Measurements from ENCODE around the gene AHCY. TPM values are rescaled to one million over a fixed set of nuclear protein-coding genes. Genes with fewer than 3 reads are reported as not detected.
A peak's percentile ranks its signal among the peaks of the same experiment; 100 is the strongest.
"Not testable (repeated sequence)": the region's sequence is repeated elsewhere in the genome, so short reads cannot be mapped to it uniquely, and the experiment has no call there.

The AHCY gene
- total RNA-seq (100 to 1,000 TPM in 1 of 2 donors, 10 to 100 TPM in 1; 89.1 to 112 TPM), polyA plus RNA-seq (ENCODE audit: insufficient read length in 6 of 6) (100 to 1,000 TPM; 105 to 121 (median 120) TPM)
- long read RNA-seq, donor 1, transcript AHCY-201 (10 exons, 2,143 nt) = major isoform, 29 of 38 reads
- long read RNA-seq, donor 1, partial matches to known transcripts = 9 of 38 reads
- long read RNA-seq, donor 1, other reads (novel, unspliced or antisense) = 0 of 38 reads
- long read RNA-seq, donor 2, transcript AHCY-201 (10 exons, 2,143 nt) = major isoform, 24 of 24 reads
- long read RNA-seq, donor 2, partial matches to known transcripts = 0 of 24 reads
- long read RNA-seq, donor 2, other reads (novel, unspliced or antisense) = 0 of 24 reads
- long read RNA-seq, donor 3, transcript AHCY-201 (10 exons, 2,143 nt) = major isoform, 22 of 22 reads
- long read RNA-seq, donor 3, partial matches to known transcripts = 0 of 22 reads
- long read RNA-seq, donor 3, other reads (novel, unspliced or antisense) = 0 of 22 reads
- long read RNA-seq, donor 4, transcript AHCY-201 (10 exons, 2,143 nt) = major isoform, 80 of 92 reads
- long read RNA-seq, donor 4, partial matches to known transcripts = 4 of 92 reads
- long read RNA-seq, donor 4, other reads (novel, unspliced or antisense) = 8 of 92 reads
- long read RNA-seq, donor 5, transcript AHCY-201 (10 exons, 2,143 nt) = major isoform, 17 of 17 reads
- long read RNA-seq, donor 5, partial matches to known transcripts = 0 of 17 reads
- long read RNA-seq, donor 5, other reads (novel, unspliced or antisense) = 0 of 17 reads
- long read RNA-seq, donor 6, transcript AHCY-201 (10 exons, 2,143 nt) = major isoform, 30 of 30 reads
- long read RNA-seq, donor 6, partial matches to known transcripts = 0 of 30 reads
- long read RNA-seq, donor 6, other reads (novel, unspliced or antisense) = 0 of 30 reads
- long read RNA-seq, donor 7, transcript AHCY-201 (10 exons, 2,143 nt) = major isoform, 8 of 8 reads
- long read RNA-seq, donor 7, partial matches to known transcripts = 0 of 8 reads
- long read RNA-seq, donor 7, other reads (novel, unspliced or antisense) = 0 of 8 reads
- long read RNA-seq, donor 8, transcript AHCY-201 (10 exons, 2,143 nt) = major isoform, 12 of 12 reads
- long read RNA-seq, donor 8, partial matches to known transcripts = 0 of 12 reads
- long read RNA-seq, donor 8, other reads (novel, unspliced or antisense) = 0 of 12 reads
- long read RNA-seq, donor 9, partial matches to known transcripts = 0 of 1 reads
- long read RNA-seq, donor 9, other reads (novel, unspliced or antisense) = 0 of 1 reads
- long read RNA-seq, donor 10, transcript AHCY-201 (10 exons, 2,143 nt) = major isoform, 84 of 105 reads
- long read RNA-seq, donor 10, partial matches to known transcripts = 7 of 105 reads
- long read RNA-seq, donor 10, other reads (novel, unspliced or antisense) = 13 of 105 reads
- long read RNA-seq, donor 11, transcript AHCY-201 (10 exons, 2,143 nt) = major isoform, 22 of 22 reads
- long read RNA-seq, donor 11, partial matches to known transcripts = 0 of 22 reads
- long read RNA-seq, donor 11, other reads (novel, unspliced or antisense) = 0 of 22 reads
- long read RNA-seq, donor 12, transcript AHCY-201 (10 exons, 2,143 nt) = major isoform, 17 of 17 reads
- long read RNA-seq, donor 12, partial matches to known transcripts = 0 of 17 reads
- long read RNA-seq, donor 12, other reads (novel, unspliced or antisense) = 0 of 17 reads

GRCh38 chr20:34302723-34303533, at the start of gene AHCY:
Gene AHCY, minus strand, starts transcription at chr20:34303355. Its CDS starts 85 bp downstream, at chr20:34303270.
- Histone ChIP-seq H3K36me3 (no peaks in the 10 kb centered on the region), H3K4me3 (peak within 1 kb of the TSS; percentile 89 to 97), H3K4me1 (peaks cover 9 to 44% of the 10 kb centered on the region in 2 donors), H3K27ac (peak within 1 kb of the TSS; percentile 94 to 98), H3K27me3 (no peaks in the 10 kb centered on the region), H3K9me3 (no peaks in the 10 kb centered on the region)
- DNase-seq (peak; percentile 96 to 99 (median 97)), ATAC-seq (peak; percentile 96)
- intact Hi-C loops (cut with DNase I) = no loop called here
- no peak for TF ChIP-seq CTCF (IDR thresholded peaks at IDR 0.05)

GRCh38 chr20:34350095-34350494, 46.9 kb upstream of the AHCY start:
- H3K27ac ChIP-seq = no peak overlapping the region
- intact Hi-C loops (cut with DNase I) = no loop called here
- no peak overlapping the region for H3K4me3 ChIP-seq
- H3K4me1 ChIP-seq = no peaks in the 10 kb centered on the region
- H3K27me3 ChIP-seq = no peaks in the 10 kb centered on the region
- H3K9me3 ChIP-seq = no peaks in the 10 kb centered on the region
- no peak for TF ChIP-seq CTCF (IDR thresholded peaks at IDR 0.05)
- no peak for ATAC-seq
- H3K36me3 ChIP-seq = no peaks in the 10 kb centered on the region
- DNase-seq = no peak

- Histone ChIP-seq H3K4me3 (no peak overlapping the region), H3K4me1 (no peaks in the 10 kb centered on the region), H3K27me3 (no peaks in the 10 kb centered on the region), H3K9me3 (no peaks in the 10 kb centered on the region), H3K36me3 (no peaks in the 10 kb centered on the region), H3K27ac (no peak overlapping the region)
- DNase-seq (no peak), ATAC-seq (no peak)
- no peak for TF ChIP-seq CTCF (IDR thresholded peaks at IDR 0.05)
- intact Hi-C loops (cut with DNase I) = no loop called here
Observed at GRCh38 chr20:34347571-34347970, 44.4 kb upstream of the AHCY start.

- H3K4me3 ChIP-seq; H3K27ac ChIP-seq; H3K4me1 ChIP-seq; H3K27me3 ChIP-seq; ATAC-seq; intact Hi-C loops (cut with DNase I); H3K9me3 ChIP-seq; DNase-seq; H3K36me3 ChIP-seq: not testable (repeated sequence)
Observed at GRCh38 chr20:34346533-34346865, 43.3 kb upstream of the AHCY start.

GRCh38 chr20:34345839-34346532, 42.8 kb upstream of the AHCY start:
- H3K27ac ChIP-seq; H3K4me3 ChIP-seq; H3K9me3 ChIP-seq; H3K4me1 ChIP-seq; H3K27me3 ChIP-seq; H3K36me3 ChIP-seq; intact Hi-C loops (cut with DNase I); DNase-seq; ATAC-seq: not testable (repeated sequence)

All from left lung (tissue), 14 donors.